A172 (cell line): ENCODE results near the gene ADAMTSL3. TPM values are rescaled to one million over a fixed set of nuclear protein-coding genes. Genes with fewer than 3 reads are reported as not detected.

Experiments used
- DNase-seq: peaks from one replicate; pipeline ENCODE4 v3.0.0-alpha.2; 2015; ENCODE audit warnings: low spot score
- total RNA-seq: library from RNA; depleted of rRNA; stranded (reverse); fragments of >200 nt; shearing (Covaris generic); gene quantifications from 2 replicates; pipeline ENCODE4 v1.2.3, GENCODE V29; 2014; rRNA removed

The ADAMTSL3 gene, protein sequence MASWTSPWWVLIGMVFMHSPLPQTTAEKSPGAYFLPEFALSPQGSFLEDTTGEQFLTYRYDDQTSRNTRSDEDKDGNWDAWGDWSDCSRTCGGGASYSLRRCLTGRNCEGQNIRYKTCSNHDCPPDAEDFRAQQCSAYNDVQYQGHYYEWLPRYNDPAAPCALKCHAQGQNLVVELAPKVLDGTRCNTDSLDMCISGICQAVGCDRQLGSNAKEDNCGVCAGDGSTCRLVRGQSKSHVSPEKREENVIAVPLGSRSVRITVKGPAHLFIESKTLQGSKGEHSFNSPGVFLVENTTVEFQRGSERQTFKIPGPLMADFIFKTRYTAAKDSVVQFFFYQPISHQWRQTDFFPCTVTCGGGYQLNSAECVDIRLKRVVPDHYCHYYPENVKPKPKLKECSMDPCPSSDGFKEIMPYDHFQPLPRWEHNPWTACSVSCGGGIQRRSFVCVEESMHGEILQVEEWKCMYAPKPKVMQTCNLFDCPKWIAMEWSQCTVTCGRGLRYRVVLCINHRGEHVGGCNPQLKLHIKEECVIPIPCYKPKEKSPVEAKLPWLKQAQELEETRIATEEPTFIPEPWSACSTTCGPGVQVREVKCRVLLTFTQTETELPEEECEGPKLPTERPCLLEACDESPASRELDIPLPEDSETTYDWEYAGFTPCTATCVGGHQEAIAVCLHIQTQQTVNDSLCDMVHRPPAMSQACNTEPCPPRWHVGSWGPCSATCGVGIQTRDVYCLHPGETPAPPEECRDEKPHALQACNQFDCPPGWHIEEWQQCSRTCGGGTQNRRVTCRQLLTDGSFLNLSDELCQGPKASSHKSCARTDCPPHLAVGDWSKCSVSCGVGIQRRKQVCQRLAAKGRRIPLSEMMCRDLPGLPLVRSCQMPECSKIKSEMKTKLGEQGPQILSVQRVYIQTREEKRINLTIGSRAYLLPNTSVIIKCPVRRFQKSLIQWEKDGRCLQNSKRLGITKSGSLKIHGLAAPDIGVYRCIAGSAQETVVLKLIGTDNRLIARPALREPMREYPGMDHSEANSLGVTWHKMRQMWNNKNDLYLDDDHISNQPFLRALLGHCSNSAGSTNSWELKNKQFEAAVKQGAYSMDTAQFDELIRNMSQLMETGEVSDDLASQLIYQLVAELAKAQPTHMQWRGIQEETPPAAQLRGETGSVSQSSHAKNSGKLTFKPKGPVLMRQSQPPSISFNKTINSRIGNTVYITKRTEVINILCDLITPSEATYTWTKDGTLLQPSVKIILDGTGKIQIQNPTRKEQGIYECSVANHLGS (N-terminal part only)
- not detected in 2 replicates for total RNA-seq

- no peak for DNase-seq
Measured at GRCh38 chr15:83653639-83654378, at the start of gene ADAMTSL3. Gene ADAMTSL3, plus strand, starts transcription at chr15:83654123. Its CDS starts 1,639 bp downstream, at chr15:83655762.

- DNase-seq = no peak
Measured at GRCh38 chr15:83604549-83604948, 49.4 kb upstream of the ADAMTSL3 start.

DNA sequence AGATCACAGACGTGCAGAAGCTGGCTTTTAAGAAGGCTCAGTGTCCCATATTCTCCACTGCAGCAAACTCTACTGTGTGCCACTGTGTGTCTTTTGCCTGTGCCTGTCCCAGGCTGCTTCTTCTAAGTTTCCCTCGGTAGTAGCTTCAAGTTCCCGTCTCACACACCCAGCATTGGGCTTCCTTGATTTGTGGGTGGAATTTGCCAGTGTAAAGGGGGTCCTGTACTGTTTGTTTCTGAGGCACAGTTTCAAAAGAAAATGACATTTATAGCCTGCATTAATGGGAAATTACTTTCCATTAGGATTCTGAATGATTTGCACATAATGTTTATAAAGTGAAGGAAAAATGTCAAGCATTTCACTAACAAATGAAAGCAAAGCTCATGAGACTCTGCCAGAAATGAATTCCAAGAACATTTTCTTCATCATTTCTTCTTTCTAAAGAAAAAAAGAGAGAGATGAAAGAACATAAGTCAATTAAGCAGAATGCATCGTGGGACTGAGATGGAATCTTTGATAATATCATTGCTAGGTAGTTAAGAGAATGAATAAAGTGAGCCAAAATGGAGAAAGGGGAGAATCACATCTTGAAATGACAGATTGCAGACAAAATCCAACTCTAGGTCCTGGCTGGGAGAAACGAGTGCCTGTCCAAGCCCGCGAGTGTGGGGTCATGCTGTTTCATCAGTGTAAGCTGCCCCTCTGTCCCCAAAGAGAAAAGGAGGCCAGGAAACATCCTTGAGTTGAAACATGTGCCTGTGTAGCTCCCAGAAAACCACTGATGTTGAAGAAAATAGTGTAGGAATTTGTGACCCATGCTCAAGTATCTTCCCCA lies 48.6 kb upstream of the ADAMTSL3 start:
- DNase-seq = no peak

- DNase-seq = no peak
Measured at GRCh38 chr15:83610132-83610531, 43.8 kb upstream of the ADAMTSL3 start.

- DNase-seq = no peak
Measured at GRCh38 chr15:83610901-83611685, 42.8 kb upstream of the ADAMTSL3 start.

GRCh38 chr15:83612226-83612625 lies 41.7 kb upstream of the ADAMTSL3 start:
- DNase-seq = no peak

- DNase-seq = no peak
Measured at GRCh38 chr15:83612898-83613635, 40.9 kb upstream of the ADAMTSL3 start.

- DNase-seq = peak; percentile 54
Measured at GRCh38 chr15:83613714-83614113, 40.2 kb upstream of the ADAMTSL3 start.

DNA sequence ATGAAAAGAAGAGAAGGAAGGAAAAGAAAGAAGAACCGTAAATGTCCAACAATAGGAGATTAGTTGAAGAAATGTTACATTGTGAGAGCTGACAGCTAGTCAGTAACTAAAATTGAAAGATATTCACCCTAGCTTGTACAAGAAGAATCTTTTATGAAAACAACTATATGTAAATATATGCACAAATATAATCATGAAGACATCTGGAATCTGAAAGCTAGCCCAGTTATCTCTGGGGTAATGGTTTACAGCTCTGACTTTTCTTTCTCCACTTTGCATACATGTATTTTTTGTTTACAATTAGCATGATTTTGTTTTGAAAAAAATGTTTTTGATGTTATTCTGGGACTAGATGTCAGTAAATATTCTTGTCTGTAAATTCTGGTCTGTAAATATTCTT lies 37.1 kb upstream of the ADAMTSL3 start:
- no peak for DNase-seq

GRCh38 chr15:83626171-83626802 lies 27.6 kb upstream of the ADAMTSL3 start:
- peak; percentile 74 for DNase-seq

GRCh38 chr15:83631534-83631933 lies 22.4 kb upstream of the ADAMTSL3 start:
- DNase-seq = no peak

- DNase-seq = no peak
Measured at GRCh38 chr15:83643201-83643600, 10.7 kb upstream of the ADAMTSL3 start.

- no peak for DNase-seq
Measured at GRCh38 chr15:83644439-83644838, 9.5 kb upstream of the ADAMTSL3 start.

- DNase-seq = no peak
Measured at GRCh38 chr15:83650831-83651230, 3.1 kb upstream of the ADAMTSL3 start.

GRCh38 chr15:83651541-83651940 lies 2.4 kb upstream of the ADAMTSL3 start:
- no peak for DNase-seq

- no peak for DNase-seq
Measured at GRCh38 chr15:83652626-83653204, 1.2 kb upstream of the ADAMTSL3 start.

GRCh38 chr15:83653288-83653638 lies 660 bp upstream of the ADAMTSL3 start:
- no peak for DNase-seq
